IMR-90 (cell line): ENCODE measurements around the gene CHD6. TPM values are rescaled to one million over a fixed set of nuclear protein-coding genes. Genes with fewer than 3 reads are reported as not detected.

Experiments
- ATAC-seq: fragments of 200-7000 bp; cut with Tn5 transposase; 2 replicates; pipeline ENCODE4 v1.9.1; 2020; ENCODE audit warnings: low read depth, mild to moderate bottlenecking, moderate library complexity
- BruUV-seq: library from RNA; stranded (reverse); fragments of 400-500 nt; replicated peaks from 2 replicates; lab custom pipeline; 2021; lab: Mats Ljungman, UMichigan
- CTCF ChIA-PET: fragments of 300-600 bp; formaldehyde crosslinking; extraction: SDS; loops from one replicate; lab custom pipeline; 2021; ENCODE audit warnings: antibody characterized with exemption; lab: Yijun Ruan, JAX
- POLR2A ChIA-PET: fragments of 300-600 bp; sonication (Branson Sonifier 250); formaldehyde crosslinking; loops from one replicate; lab custom pipeline; 2022; ENCODE audit warnings: antibody characterized with exemption; ENCODE audit not compliant: unreplicated experiment; lab: Charles Lee
- DNase-seq: peaks from one replicate; pipeline ENCODE4 v3.0.0; 2013
- H2AFZ ChIP-seq: replicated peaks from 2 replicates; pipeline ENCODE3; 2013; ENCODE audit warnings: low read length, mild to moderate bottlenecking; ENCODE audit not compliant: poor library complexity
- H2AK5ac ChIP-seq: 2 replicates; pipeline ENCODE4 v1.6.1; 2013; ENCODE audit warnings: low read depth, low read length, inconsistent platforms
- H2AK9ac ChIP-seq: replicated peaks from 2 replicates; pipeline ENCODE3; 2013; ENCODE audit warnings: mild to moderate bottlenecking, low read depth, low read length, moderate library complexity; ENCODE audit not compliant: poor library complexity
- H2BK120ac ChIP-seq: 2 replicates; pipeline ENCODE4 v1.6.1; 2013; ENCODE audit warnings: low read depth, low read length, inconsistent platforms
- H2BK15ac ChIP-seq: 3 replicates; pipeline ENCODE4 v1.6.1; 2013; ENCODE audit warnings: low read depth, low read length, inconsistent platforms
- H2BK20ac ChIP-seq: 2 replicates; pipeline ENCODE4 v1.6.1; 2013; ENCODE audit warnings: low read depth, mild to moderate bottlenecking, inconsistent platforms, low read length, moderate library complexity
- H2BK5ac ChIP-seq: 2 replicates; pipeline ENCODE4 v1.6.1; 2013; ENCODE audit warnings: mild to moderate bottlenecking, low read depth, low read length, inconsistent platforms; ENCODE audit not compliant: poor library complexity, severe bottlenecking
- H3K14ac ChIP-seq: replicated peaks from 2 replicates; pipeline ENCODE4 v1.6.1; 2013; ENCODE audit warnings: low read depth, low read length, inconsistent platforms
- H3K18ac ChIP-seq: 2 replicates; pipeline ENCODE4 v1.6.1; 2013; ENCODE audit warnings: low read depth, low read length, control low read depth
- H3K23ac ChIP-seq: 2 replicates; pipeline ENCODE4 v1.6.1; 2013; ENCODE audit warnings: low read depth, low read length, inconsistent platforms
- H3K27ac ChIP-seq: 2 replicates; pipeline ENCODE4 v1.5.1; 2013; ENCODE audit warnings: mild to moderate bottlenecking, control low read depth, low read length; ENCODE audit not compliant: insufficient read depth
- H3K27me3 ChIP-seq: 2 replicates; pipeline ENCODE4 v1.6.1; 2013; ENCODE audit warnings: low read length; ENCODE audit not compliant: control insufficient read depth, insufficient read depth
- H3K36me3 ChIP-seq: 2 replicates; pipeline ENCODE4 v1.6.1; 2013; ENCODE audit warnings: low read length, mixed read lengths; ENCODE audit not compliant: control insufficient read depth, insufficient read depth
- H3K4ac ChIP-seq: 2 replicates; pipeline ENCODE4 v1.6.1; 2013; ENCODE audit warnings: low read depth, low read length, inconsistent platforms
- H3K4me1 ChIP-seq: 2 replicates; pipeline ENCODE4 v1.6.1; 2013; ENCODE audit warnings: low read length, mixed read lengths; ENCODE audit not compliant: control insufficient read depth, insufficient read depth
- H3K4me2 ChIP-seq: 2 replicates; pipeline ENCODE4 v1.6.1; 2013; ENCODE audit warnings: low read depth, mild to moderate bottlenecking, control low read depth, low read length, moderate library complexity
- H3K4me3 ChIP-seq: 2 replicates; pipeline ENCODE4 v1.5.1; 2013; ENCODE audit warnings: low read depth, mild to moderate bottlenecking, control low read depth, low read length, moderate library complexity; ENCODE audit not compliant: insufficient read depth
- H3K56ac ChIP-seq: 2 replicates; pipeline ENCODE4 v1.6.1; 2013; ENCODE audit warnings: low read length, inconsistent platforms; ENCODE audit not compliant: insufficient read depth; ENCODE audit errors: extremely low read depth
- H3K79me1 ChIP-seq, 2 experiments: 2 replicates each; pipeline ENCODE4 v1.6.1; 2013; ENCODE audit warnings: low read length in 2 of 2, inconsistent platforms in 1 of 2, low read depth in 1 of 2
- H3K9ac ChIP-seq: 2 replicates; pipeline ENCODE4 v1.6.1; 2013; ENCODE audit warnings: low read depth, low read length, control low read depth
- H3K9me1 ChIP-seq: 2 replicates; pipeline ENCODE4 v1.6.1; 2013; ENCODE audit warnings: low read length, inconsistent platforms; ENCODE audit not compliant: insufficient read depth
- H3K9me3 ChIP-seq: 2 replicates; pipeline ENCODE4 v1.6.1; 2013; ENCODE audit warnings: low read length; ENCODE audit not compliant: control insufficient read depth, insufficient read depth
- H4K20me1 ChIP-seq: 2 replicates; pipeline ENCODE4 v1.6.1; 2013; ENCODE audit warnings: low read length, inconsistent platforms; ENCODE audit not compliant: insufficient read depth
- H4K5ac ChIP-seq: 2 replicates; pipeline ENCODE4 v1.6.1; 2013; ENCODE audit warnings: mild to moderate bottlenecking, low read depth, low read length, control low read depth
- H4K8ac ChIP-seq, 2 experiments: 2 replicates each; pipeline ENCODE4 v1.6.1; 2013; ENCODE audit warnings: low read depth in 2 of 2, low read length in 2 of 2, control low read depth in 1 of 2, inconsistent platforms in 1 of 2
- H4K91ac ChIP-seq: 2 replicates; pipeline ENCODE4 v1.6.1; 2013; ENCODE audit warnings: low read depth, low read length, inconsistent platforms; ENCODE audit not compliant: insufficient read depth
- CEBPB ChIP-seq: IDR thresholded peaks from 2 replicates; pipeline ENCODE4 v1.6.1; 2012; ENCODE audit warnings: low read depth, low read length, improper control_type of control experiment
- RFX5 ChIP-seq: IDR thresholded peaks from 2 replicates; pipeline ENCODE4 v1.8.0; 2012; ENCODE audit warnings: low read depth, mild to moderate bottlenecking, low read length, moderate library complexity
- SMC3 ChIP-seq: fragments of 150-350 bp; IDR thresholded peaks from 2 replicates; pipeline ENCODE4 v1.6.1; 2016; ENCODE audit warnings: low read depth, mild to moderate bottlenecking, antibody characterized with exemption, low read length, moderate library complexity
- USF2 ChIP-seq: fragments of 150-350 bp; IDR thresholded peaks from 2 replicates; pipeline ENCODE4 v1.6.1; 2017; ENCODE audit warnings: mild to moderate bottlenecking, antibody characterized with exemption, low read length, low read depth
- WGBS, 2 experiments: methylation state at CpG; one replicate each; pipeline versions ENCODE4 v1.1.5 to v1.1.7; 2013; ENCODE audit warnings: missing lambda C conversion rate in 2 of 2; ENCODE audit not compliant: insufficient read length in 1 of 2; ENCODE audit errors: extremely low coverage in 2 of 2; 5-methylcytosine and 5-hydroxymethylcytosine counted together
- dilution Hi-C: fragments of 300-500 bp; cut with HindIII; formaldehyde crosslinking; loops from one replicate; pipeline ENCODE4 v1.14.3; 2018; ENCODE audit warnings: low sequenced_read_pairs; ENCODE audit not compliant: unreplicated experiment
- in situ Hi-C: fragments of 300-500 bp; cut with MboI; formaldehyde crosslinking; loops from 3 replicates; pipeline ENCODE4 v1.14.3; 2019; ENCODE audit warnings: low sequenced_read_pairs, inconsistent platforms, mixed read lengths
- intact Hi-C: fragments of 100-400 bp; cut with micrococcal nuclease; formaldehyde crosslinking; loops from 2 replicates; pipeline ENCODE4 v1.10.0; 2022
- polyA plus RNA-seq, 3 experiments: library from polyadenylated mRNA; depleted of rRNA; stranded (reverse); fragments of >200 nt; gene quantifications; 2 replicates each; pipeline ENCODE4 v1.2.3, GENCODE V29; 2012; ENCODE audit warnings: low replicate concordance in 1 of 3
- total RNA-seq: library from RNA; depleted of rRNA; stranded (reverse); fragments of >200 nt; gene quantifications from 2 replicates; pipeline ENCODE4 v1.2.3, GENCODE V29; 2012

CHD6 gene
- total and polyA plus RNA-seq, 2 of the 4 experiments (the other 2 are of a cell fraction) = 8.8 to 26.7 TPM

DNA sequence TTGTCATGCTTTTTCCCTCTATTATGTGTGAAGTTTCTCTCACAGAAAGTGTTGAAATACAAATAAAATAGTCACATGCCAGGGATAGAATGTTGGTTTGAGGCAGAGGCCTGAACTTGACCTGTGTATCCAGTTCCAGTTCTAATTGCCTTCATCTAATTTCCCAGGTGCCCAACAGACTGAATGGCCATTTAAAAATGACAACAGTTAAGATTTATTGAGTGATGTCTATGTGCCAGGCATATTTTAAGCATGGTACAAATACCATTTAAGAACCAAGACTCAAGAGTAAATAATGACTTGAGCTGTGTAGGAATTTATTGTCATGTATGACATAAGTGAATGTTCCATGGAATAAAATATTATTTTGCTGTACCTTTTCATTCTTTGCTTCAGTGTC, 163.9 kb downstream of the CHD6 start (continued):
- no peak for TF ChIP-seq USF2
- no peak for TF ChIP-seq RFX5

GRCh38 chr20:41453010-41453950, 164.9 kb downstream of the CHD6 start:
- Histone ChIP-seq H3K9me3 (no peaks in the 10 kb centered on the region), H3K9ac (no peak overlapping the region), H2BK120ac (no peak overlapping the region), H2BK5ac (no peak overlapping the region), H4K5ac (no peak overlapping the region), H3K4me2 (no peak overlapping the region), H2BK20ac (no peak overlapping the region), H4K20me1 (no peaks in the 10 kb centered on the region), H3K14ac (no peak overlapping the region), H2AK9ac (no peak overlapping the region), H3K23ac (no peak overlapping the region), H2BK15ac (no peak overlapping the region), H4K8ac (no peak overlapping the region), H3K56ac (no peak overlapping the region), H3K27me3 (no peaks in the 10 kb centered on the region), H3K4ac (no peak overlapping the region), H3K36me3 (peaks cover 56% of the 10 kb centered on the region), H3K4me3 (no peak overlapping the region), H2AFZ (no peak overlapping the region), H3K27ac (no peak overlapping the region), H4K91ac (no peak overlapping the region), H3K18ac (no peak overlapping the region), H3K9me1 (peaks cover 18% of the 10 kb centered on the region), H2AK5ac (no peak overlapping the region), H3K79me1 (peaks cover 0 to 9% of the 10 kb centered on the region in 2 experiments; a peak in 2 of 4 replicates), H3K4me1 (peaks cover 10% of the 10 kb centered on the region)
- ATAC-seq (no peak), DNase-seq (no peak)
- ChIA-PET POLR2A (no interaction called here), CTCF (no interaction called here)
- in situ Hi-C loops = no loop called here
- BruUV-seq = no TSS peak
- dilution Hi-C loops = no loop called here
- intact Hi-C loops = no loop called here
- WGBS, 2 experiments = 83% methylated on average over 5 of the region's 12 CpGs; no CpG with 5 or more reads in 1 of the 2 experiments
- TF ChIP-seq CEBPB (peak; percentile 63; the same call in 1 of the 2 replicates), SMC3 (no peak)
